GM19035 (cell line): ENCODE results near the gene ATP1A3.

Source experiments
- ATAC-seq: cut with Tn5 transposase; IDR thresholded peaks from one replicate; pipeline ENCODE4 v1.9.1; 2021; ENCODE audit not compliant: unreplicated experiment

The ATP1A3 gene

DNA sequence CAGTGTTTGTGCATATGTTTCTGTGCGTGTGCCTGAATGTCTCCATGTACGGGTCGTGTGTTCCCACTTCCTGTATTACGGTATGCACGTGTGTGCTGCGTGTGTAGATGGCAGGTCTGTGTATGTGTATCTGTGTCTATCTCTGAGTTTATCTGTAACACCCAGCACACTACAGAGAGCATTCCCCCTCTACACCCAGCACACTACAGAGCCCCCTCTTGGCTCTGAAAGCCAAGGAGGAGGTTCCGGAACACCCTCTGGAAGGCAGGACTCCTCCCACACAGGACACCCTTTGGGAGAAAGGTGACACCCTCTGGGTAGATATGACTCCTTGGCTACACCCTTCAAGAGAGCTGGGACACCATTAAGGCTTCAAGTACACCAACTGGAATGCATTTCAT lies 63.7 kb downstream of the ATP1A3 start:
- ATAC-seq = no peak

- no peak for ATAC-seq
These were observed 64.4 kb downstream of the ATP1A3 start for GRCh38 chr19:41929536-41930071.

GRCh38 chr19:41928754-41929535 lies 65.1 kb downstream of the ATP1A3 start:
- ATAC-seq = no peak

DNA sequence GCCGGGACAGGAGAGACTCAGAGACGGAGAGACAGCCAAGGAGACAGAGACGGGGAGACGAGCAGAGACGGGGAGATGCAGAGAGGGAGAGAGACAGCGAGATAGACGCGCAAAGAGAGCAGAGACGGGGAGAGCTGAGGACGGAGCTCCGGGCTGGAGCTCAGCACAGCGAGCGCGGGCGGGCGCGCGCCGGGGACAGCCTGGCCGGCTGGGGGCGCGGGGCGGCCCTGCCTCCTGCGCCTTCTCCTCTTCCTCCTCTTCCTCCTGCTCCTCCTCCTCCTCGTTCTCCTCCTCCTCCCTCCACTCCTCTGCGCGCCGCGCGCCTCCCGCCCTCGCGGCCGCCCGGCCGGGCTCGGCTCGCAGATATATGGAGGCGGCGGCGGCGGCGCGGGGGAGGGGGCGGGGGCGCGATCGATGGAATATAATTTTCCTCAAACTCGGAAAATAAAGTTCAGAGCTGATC lies 65.8 kb downstream of the ATP1A3 start, which contains the start of gene ERFL:
Gene ERFL, minus strand, starts transcription at position 229 of the 463 bp plus-strand sequence. CDS start 15,530 bp downstream, outside the sequence.
- no peak for ATAC-seq

DNA sequence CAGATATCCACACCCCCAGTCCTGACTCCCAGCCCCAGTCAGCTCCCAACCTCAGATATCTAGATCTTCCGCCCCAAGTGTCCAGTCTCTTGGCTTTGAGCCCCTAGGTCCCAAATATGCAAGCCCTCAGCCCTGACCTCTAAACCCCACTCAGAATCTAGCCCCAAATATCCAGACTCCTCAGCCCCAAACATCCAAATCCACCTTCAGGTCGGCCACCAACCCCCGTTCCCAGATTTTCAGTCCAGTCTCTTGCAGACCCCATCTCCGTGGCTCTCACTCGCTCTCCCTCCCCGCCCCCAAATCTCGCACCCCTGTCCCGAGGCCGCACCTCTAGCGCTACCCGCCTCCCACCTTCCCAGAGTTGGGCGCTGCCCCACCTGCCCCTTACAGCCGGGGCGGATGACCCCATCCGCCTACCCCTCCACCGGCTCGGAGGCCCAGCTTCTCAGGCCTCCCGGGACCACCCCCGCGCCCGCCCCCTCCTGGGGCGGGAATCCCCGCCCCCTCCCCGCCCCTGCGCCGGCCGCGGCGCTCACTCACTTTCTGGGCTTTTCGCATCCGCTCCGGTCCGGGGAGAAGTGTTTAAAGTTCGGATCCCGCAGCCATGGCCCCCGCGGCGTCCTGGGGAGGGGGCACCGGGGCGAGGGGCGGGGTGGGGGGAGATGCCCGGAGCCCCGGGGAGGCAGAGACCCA lies 66.4 kb downstream of the ATP1A3 start:
- no peak for ATAC-seq

- no peak for ATAC-seq
These were observed 67.1 kb downstream of the ATP1A3 start for GRCh38 chr19:41926763-41927496.

- ATAC-seq = no peak
These were observed 67.8 kb downstream of the ATP1A3 start for GRCh38 chr19:41926028-41926762.

DNA sequence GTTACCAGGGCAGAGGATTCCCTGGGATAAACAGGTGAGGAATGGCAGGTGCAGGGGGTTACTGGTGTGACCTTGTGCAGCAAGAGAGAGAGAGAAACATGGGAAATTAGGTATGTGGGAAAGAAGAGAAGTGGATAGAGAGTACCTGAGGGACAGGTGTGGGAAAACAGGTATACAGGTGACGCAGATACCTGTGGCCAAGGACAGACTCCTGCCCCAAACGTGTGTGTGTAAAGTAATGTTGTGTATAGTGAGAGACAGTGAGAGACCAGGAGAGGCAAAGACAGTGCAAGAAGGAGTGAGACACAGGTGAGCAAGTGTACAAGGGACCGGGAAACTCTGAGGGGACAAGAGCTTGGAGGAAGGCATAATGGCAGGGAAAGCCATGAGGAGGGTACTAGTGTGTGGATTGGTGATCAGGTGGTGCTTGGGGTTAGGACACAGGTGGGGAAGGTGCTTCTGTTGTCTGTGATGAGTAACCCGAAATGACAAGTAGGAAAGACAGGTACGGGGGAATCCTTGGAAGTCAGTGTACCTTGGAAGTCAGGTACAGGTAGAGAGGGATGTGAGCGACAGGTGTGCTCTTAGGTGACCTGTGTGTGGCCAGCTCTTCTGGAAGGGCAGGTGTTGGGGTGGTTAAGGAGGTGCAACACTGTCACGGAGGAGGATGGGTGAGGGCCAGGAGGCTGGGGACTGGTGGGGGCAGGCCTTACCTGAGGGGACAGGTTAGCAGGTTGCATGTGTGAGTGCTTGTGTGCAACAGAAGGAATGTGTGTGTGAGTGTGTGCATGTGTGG lies 68.6 kb downstream of the ATP1A3 start:
- no peak for ATAC-seq

GRCh38 chr19:41924151-41925145 lies 69.6 kb downstream of the ATP1A3 start:
- ATAC-seq = no peak

DNA sequence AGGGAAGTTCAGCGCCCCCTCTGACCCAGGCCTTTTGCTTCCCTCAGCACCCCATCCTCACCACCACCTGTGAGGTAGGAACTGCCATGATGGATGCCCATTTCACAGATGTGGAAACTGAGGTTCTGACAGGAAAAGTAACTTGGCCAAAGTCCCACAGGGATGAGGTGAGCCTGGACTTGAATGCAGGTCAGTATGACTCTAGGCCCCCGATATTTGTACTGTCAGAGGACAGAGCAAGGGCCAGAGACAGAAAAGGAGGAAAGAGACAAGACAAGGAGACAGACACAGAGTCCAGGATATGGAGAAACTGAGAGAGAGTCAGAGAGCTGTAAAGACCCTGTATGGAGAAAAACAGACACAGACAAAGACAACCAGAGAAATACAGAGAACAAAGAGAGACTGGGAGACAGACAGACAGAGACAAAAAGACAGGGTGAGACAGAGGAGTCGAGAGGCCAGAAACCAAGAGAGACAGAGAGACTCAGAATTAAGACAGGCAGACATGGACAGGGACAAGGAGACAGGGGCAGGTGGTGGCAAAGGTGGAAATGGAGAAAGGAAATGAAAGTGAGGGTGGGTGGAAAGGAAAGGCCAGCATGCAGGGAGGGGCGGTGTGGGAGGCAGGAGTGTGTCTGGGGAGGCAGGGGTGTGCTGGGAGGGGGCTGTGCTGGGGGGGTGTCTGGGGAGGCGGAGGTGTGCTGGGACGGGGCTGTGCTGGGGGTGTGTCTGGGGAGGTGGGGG lies 70.8 kb downstream of the ATP1A3 start:
- ATAC-seq = no peak

GRCh38 chr19:41922585-41922984 lies 71.4 kb downstream of the ATP1A3 start:
- ATAC-seq = no peak

DNA sequence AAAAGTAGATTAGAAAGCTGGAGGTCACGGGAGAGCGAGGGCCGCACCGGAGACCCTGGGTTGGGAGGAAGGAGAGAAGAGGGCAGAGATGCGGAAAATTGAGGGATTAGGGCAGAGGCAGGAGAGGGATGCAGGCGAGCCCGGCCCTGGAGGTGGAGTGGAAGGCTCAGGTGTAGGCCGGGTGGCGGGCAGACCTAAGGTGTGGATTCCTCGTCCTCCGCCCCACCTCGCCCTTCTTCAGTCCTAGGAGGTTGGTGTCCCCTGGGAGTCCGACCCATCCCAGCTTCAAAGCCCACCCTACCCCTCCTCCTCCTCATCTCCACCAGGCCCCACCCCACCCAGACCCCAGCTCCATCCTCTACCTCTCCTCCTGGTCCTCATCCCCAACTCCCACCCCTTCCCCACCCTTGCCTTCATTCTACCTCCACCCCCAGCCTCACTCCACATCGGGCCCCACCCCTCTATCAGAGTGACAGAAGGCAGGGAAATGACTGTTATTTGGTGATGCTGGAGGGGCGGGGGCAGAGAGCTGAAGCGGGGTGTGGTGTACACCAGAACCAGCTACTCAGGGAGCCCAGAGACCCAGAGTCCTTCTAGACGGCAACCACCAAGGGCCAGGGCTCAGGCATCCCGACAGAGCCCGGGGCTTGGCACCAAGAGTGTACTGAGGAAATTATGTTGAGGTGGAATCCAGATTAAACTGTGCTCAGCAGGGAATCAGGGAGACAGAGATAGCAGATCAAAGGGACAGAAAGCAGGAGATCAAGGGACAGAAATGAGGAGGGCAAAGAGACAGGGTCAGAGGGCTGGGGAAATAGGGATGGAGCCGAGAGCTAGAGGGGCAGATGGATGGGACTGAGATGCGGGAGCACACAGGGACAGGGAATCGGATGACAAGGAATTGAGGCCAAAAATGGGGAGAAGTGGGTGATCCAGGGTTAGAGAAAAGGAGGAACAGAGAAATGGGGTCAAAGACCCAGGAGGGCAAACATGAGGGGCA lies 72.2 kb downstream of the ATP1A3 start:
- no peak for ATAC-seq

GRCh38 chr19:41920882-41921576 lies 73.0 kb downstream of the ATP1A3 start:
- ATAC-seq = no peak

DNA sequence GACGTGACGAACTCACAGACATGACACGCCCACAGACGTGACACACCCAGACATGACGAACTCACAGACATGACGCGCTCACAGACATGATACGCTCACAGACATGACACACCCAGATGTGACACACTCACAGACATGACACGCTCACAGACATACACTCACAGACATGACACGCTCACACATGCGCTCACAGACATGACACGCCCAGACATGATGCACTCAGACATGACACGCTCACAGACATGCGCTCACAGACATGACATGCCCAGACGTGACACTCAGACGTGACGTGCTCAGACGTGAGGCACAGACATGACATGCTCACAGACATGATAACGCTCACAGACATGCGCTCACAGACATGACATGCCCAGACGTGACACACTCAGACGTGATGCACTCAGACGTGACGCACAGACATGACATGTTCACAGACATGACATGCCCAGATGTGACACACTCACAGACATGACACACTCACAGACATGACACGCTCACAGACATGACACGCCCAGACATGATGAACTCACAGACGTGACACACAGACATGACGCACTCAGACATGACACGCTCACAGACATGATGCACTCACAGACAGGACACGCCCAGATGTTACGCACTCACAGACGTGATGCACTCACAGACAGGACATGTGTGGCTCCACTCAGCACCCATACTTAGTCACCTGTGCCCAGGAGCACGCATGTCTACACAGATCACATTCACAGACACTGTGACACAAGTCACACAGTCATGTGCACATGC lies 73.9 kb downstream of the ATP1A3 start:
- ATAC-seq = no peak

DNA sequence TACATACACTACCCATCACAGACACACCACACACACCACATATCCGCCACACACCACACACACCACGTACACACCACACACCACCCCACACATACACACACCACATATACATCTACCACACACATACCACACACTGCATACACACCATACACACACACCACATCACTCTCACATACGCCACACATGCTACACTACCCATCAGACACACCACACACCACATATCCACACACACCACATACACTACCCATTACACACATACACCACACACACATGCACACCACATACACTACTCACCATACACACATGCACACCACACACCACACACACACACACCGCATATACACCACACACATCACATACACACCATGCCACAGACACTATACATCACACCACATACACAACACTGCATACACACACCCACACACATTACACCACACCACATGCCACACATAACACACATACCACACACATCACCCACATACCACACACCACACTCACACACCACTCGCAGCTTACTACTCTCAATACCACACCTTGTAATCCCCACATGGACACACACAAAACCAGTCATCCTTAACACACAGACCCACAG lies 75.3 kb downstream of the ATP1A3 start:
- no peak for ATAC-seq
